Lower leg skin (tissue), 4 donors: ENCODE measurements around the gene BIN1. TPM values are rescaled to one million over a fixed set of nuclear protein-coding genes. Genes with fewer than 3 reads are reported as not detected.
"Not testable (repeated sequence)": the region's sequence is repeated elsewhere in the genome, so short reads cannot be mapped to it uniquely, and the experiment has no call there.

Source experiments
- DNase-seq, 2 donors: peaks; one replicate each; pipeline ENCODE4 v3.0.0-alpha.2; 2019; ENCODE audit warnings: low spot score in 2 of 2
- H3K4me3 ChIP-seq: fragments of 200-600 bp; sonication (generic); 2 replicates; pipeline ENCODE4 v1.5.1; 2017; ENCODE audit warnings: mild to moderate bottlenecking, low read depth; ENCODE audit not compliant: poor library complexity, severe bottlenecking
- CTCF ChIP-seq, 3 donors: fragments of 450-650 bp; IDR thresholded peaks; one replicate each; pipeline ENCODE4 v1.5.1; 2016; ENCODE audit warnings: antibody characterized with exemption in 3 of 3, mild to moderate bottlenecking in 3 of 3, moderate library complexity in 2 of 3
- POLR2A ChIP-seq, 2 donors: fragments of 450-650 bp; IDR thresholded peaks; one replicate each; pipeline ENCODE4 v1.6.1; 2016 to 2017; ENCODE audit warnings: antibody characterized with exemption in 2 of 2, mild to moderate bottlenecking in 1 of 2, moderate library complexity in 1 of 2
- WGBS, 2 donors: methylation state at CpG; one replicate each; pipeline ENCODE4 v1.1.5; 2018; 5-methylcytosine and 5-hydroxymethylcytosine counted together
- intact Hi-C: fragments of 100-400 bp; cut with DNase I; formaldehyde crosslinking; loops from one replicate; pipeline ENCODE4 v1.15.0; 2023; ENCODE audit warnings: low total_unique reads
- total RNA-seq, 4 donors: library from RNA; depleted of rRNA; stranded (reverse); fragments of >200 nt; gene quantifications; one replicate each; pipeline ENCODE4 v1.1.0, GENCODE V29; 2016

The BIN1 gene
- total RNA-seq, 4 donors from 2014 or later = 8.4 to 18.2 (median 9.8) TPM

- intact Hi-C loops = no loop called here
- H3K4me3 ChIP-seq = no peak overlapping the region
- WGBS, 2 donors = 42 to 48% methylated on average over 7 of the region's 7 CpGs
- DNase-seq = peak in 1 of 2 donors; percentile 85
- TF ChIP-seq POLR2A (IDR thresholded peaks at IDR 0.05) (no peak), CTCF (IDR thresholded peaks at IDR 0.05) (no peak)
Observed at GRCh38 chr2:127121776-127122176, 14.8 kb upstream of the BIN1 start.

GRCh38 chr2:127121353-127121752 lies 14.4 kb upstream of the BIN1 start:
- WGBS, 2 donors = 20 to 25% methylated on average over 1 of the region's 1 CpG
- no peak for DNase-seq
- intact Hi-C loops = no loop called here
- TF ChIP-seq POLR2A (IDR thresholded peaks at IDR 0.05) = no peak
- no peak for TF ChIP-seq CTCF (IDR thresholded peaks at IDR 0.05)
- no peak overlapping the region for H3K4me3 ChIP-seq

GRCh38 chr2:127120408-127120807 lies 13.5 kb upstream of the BIN1 start:
- intact Hi-C loops, H3K4me3 ChIP-seq: not testable (repeated sequence)
- peak in 1 of 2 donors; percentile 68 for DNase-seq
- WGBS, 2 donors = 93 to 94% methylated on average over 16 to 18 of the region's 20 CpGs

- DNase-seq = peak in 1 of 2 donors; percentile 56
- TF ChIP-seq POLR2A (IDR thresholded peaks at IDR 0.05) = no peak
- TF ChIP-seq CTCF (IDR thresholded peaks at IDR 0.05) = no peak
- H3K4me3 ChIP-seq = no peak overlapping the region
- intact Hi-C loops = no loop called here
- 82 to 88% methylated on average over 6 of the region's 6 CpGs for WGBS, 2 donors
Observed at GRCh38 chr2:127118467-127118866, 11.5 kb upstream of the BIN1 start.

- TF ChIP-seq POLR2A (IDR thresholded peaks at IDR 0.05) = no peak
- no peak for TF ChIP-seq CTCF (IDR thresholded peaks at IDR 0.05)
- no peak overlapping the region for H3K4me3 ChIP-seq
- 85 to 88% methylated on average over 5 of the region's 5 CpGs for WGBS, 2 donors
- DNase-seq = peak in 1 of 2 donors; percentile 64
- intact Hi-C loops = no loop called here
Observed at GRCh38 chr2:127118038-127118437, 11.1 kb upstream of the BIN1 start.

GRCh38 chr2:127117603-127118002 lies 10.6 kb upstream of the BIN1 start:
- intact Hi-C loops = no loop called here
- TF ChIP-seq CTCF (IDR thresholded peaks at IDR 0.05) = no peak
- TF ChIP-seq POLR2A (IDR thresholded peaks at IDR 0.05) = no peak
- H3K4me3 ChIP-seq = no peak overlapping the region
- WGBS, 2 donors = 93% methylated on average over 9 of the region's 9 CpGs
- DNase-seq = peak in 1 of 2 donors; percentile 48
